T-helper 2 cell treated with Interferon-gamma antibody and Interleukin-4, amounts not matched to agents 100 ng/mL and 5 ng/mL, for 36 hours (primary cell): ENCODE data around the gene GPR55. TPM values are rescaled to one million over a fixed set of nuclear protein-coding genes. Genes with fewer than 3 reads are reported as not detected.

Source experiments
- intact Hi-C: fragments of 100-400 bp; cut with micrococcal nuclease; formaldehyde crosslinking; loops from one replicate; pipeline ENCODE4 v1.15.1; 2023
- total RNA-seq: library from RNA; stranded (reverse); gene quantifications from 2 replicates; pipeline ENCODE4 v1.2.3, GENCODE V29; 2022

The GPR55 gene
- total RNA-seq, 1 donor from 2014 or later, result 4.3 TPM

GRCh38 chr2:230935130-230935430, 10.0 kb upstream of the GPR55 start:
- intact Hi-C loops, result no loop called here

GRCh38 chr2:230934231-230935129, 9.4 kb upstream of the GPR55 start:
- intact Hi-C loops, result no loop called here

GRCh38 chr2:230933521-230934180, 8.6 kb upstream of the GPR55 start:
- intact Hi-C loops, result no loop called here

- intact Hi-C loops, result no loop called here
Observed at GRCh38 chr2:230932556-230933511, 7.8 kb upstream of the GPR55 start.

GRCh38 chr2:230931556-230932231, 6.7 kb upstream of the GPR55 start:
- intact Hi-C loops, result no loop called here

- intact Hi-C loops, result no loop called here
Observed at GRCh38 chr2:230930928-230931555, 6.0 kb upstream of the GPR55 start.

GRCh38 chr2:230930149-230930780, 5.2 kb upstream of the GPR55 start:
- intact Hi-C loops, result no loop called here

GRCh38 chr2:230929381-230930148, 4.5 kb upstream of the GPR55 start:
- intact Hi-C loops, result no loop called here

GRCh38 chr2:230928701-230929380, 3.8 kb upstream of the GPR55 start:
- intact Hi-C loops, result no loop called here

GRCh38 chr2:230927711-230928341, 2.8 kb upstream of the GPR55 start:
- intact Hi-C loops, result no loop called here

- intact Hi-C loops, result loop anchor here (2.0 kb wide), 1 partner anchor 61 kb away; the partner anchor contains the start of gene ITM2C
Observed at GRCh38 chr2:230925879-230926765, 1.1 kb upstream of the GPR55 start.

GRCh38 chr2:230925443-230925878, 419 bp upstream of the GPR55 start:
- intact Hi-C loops, result loop anchor here (2.0 kb wide), 1 partner anchor 61 kb away; the partner anchor contains the start of gene ITM2C

GRCh38 chr2:230924092-230924469, 961 bp downstream of the GPR55 start:
- intact Hi-C loops, result loop anchor here (2.0 kb wide), 1 partner anchor 59 kb away; the partner anchor contains the start of gene ITM2C

- intact Hi-C loops, result no loop called here
Observed at GRCh38 chr2:230922951-230923717, 1.9 kb downstream of the GPR55 start.

- intact Hi-C loops, result no loop called here
Observed at GRCh38 chr2:230921806-230922595, 3.0 kb downstream of the GPR55 start.
